Common myeloid progenitor, CD34-positive (primary cell): ENCODE measurements around the gene SSH2.
"Not testable (repeated sequence)": the region's sequence is repeated elsewhere in the genome, so short reads cannot be mapped to it uniquely, and the experiment has no call there.

Experiments
- CTCF ChIA-PET: fragments of 350-600 bp; sonication (Branson Sonifier 250); formaldehyde crosslinking; loops from one replicate; lab custom pipeline; 2021; ENCODE audit warnings: antibody characterized with exemption; lab: Charles Lee
- POLR2A ChIA-PET: fragments of 350-600 bp; sonication (Branson Sonifier 250); formaldehyde crosslinking; loops from one replicate; lab custom pipeline; 2021; ENCODE audit warnings: antibody characterized with exemption; lab: Charles Lee
- DNase-seq, 3 donors: peaks; one replicate each; pipeline versions ENCODE4 v3.0.0 to v3.0.0-alpha.2; 2013
- H3K27ac ChIP-seq, 2 experiments: 1 replicate in 1 of 2; 2 replicates in 1 of 2; pipeline ENCODE4 v1.7.0; 2013; ENCODE audit warnings: inconsistent platforms in 2 of 2, low read length in 2 of 2, mild to moderate bottlenecking in 2 of 2, low read depth in 1 of 2, moderate library complexity in 1 of 2; ENCODE audit not compliant: severe bottlenecking in 2 of 2, insufficient read depth in 1 of 2, poor library complexity in 1 of 2
- H3K27me3 ChIP-seq, 5 experiments: replicated peaks in 2 of 5; 1 replicate in 3 of 5; 2 replicates in 2 of 5; pipeline versions ENCODE4 v1.6.1 to v1.7.0; 2013; ENCODE audit warnings: low read length in 4 of 5, mild to moderate bottlenecking in 2 of 5, moderate library complexity in 2 of 5, inconsistent platforms in 1 of 5; ENCODE audit not compliant: insufficient read depth in 5 of 5, control insufficient read depth in 4 of 5
- H3K36me3 ChIP-seq, 4 experiments: 1 replicate in 2 of 4; 2 replicates in 2 of 4; pipeline versions ENCODE4 v1.6.1 to v1.7.0; 2013; ENCODE audit warnings: low read length in 3 of 4, control low read depth in 1 of 4, mild to moderate bottlenecking in 1 of 4; ENCODE audit not compliant: control insufficient read depth in 4 of 4, insufficient read depth in 4 of 4
- H3K4me1 ChIP-seq, 4 experiments: 1 replicate in 3 of 4; 2 replicates in 1 of 4; pipeline versions ENCODE4 v1.6.1 to v1.7.1; 2013; ENCODE audit warnings: low read length in 3 of 4, mild to moderate bottlenecking in 3 of 4, control low read depth in 1 of 4, inconsistent platforms in 1 of 4, moderate library complexity in 1 of 4; ENCODE audit not compliant: control insufficient read depth in 4 of 4, insufficient read depth in 4 of 4; ENCODE audit errors: control extremely low read depth in 1 of 4
- H3K4me3 ChIP-seq, 7 experiments: 1 replicate in 4 of 7; 2 replicates in 3 of 7; pipeline versions ENCODE4 v1.5.1 to v1.7.0; 2013; ENCODE audit warnings: mild to moderate bottlenecking in 7 of 7, low read length in 6 of 7, moderate library complexity in 6 of 7, inconsistent platforms in 2 of 7, low read depth in 2 of 7, control low read depth in 1 of 7; ENCODE audit not compliant: insufficient read depth in 4 of 7, control insufficient read depth in 1 of 7; ENCODE audit errors: extremely low read depth in 1 of 7
- H3K9me3 ChIP-seq, 5 experiments: 1 replicate in 4 of 5; 2 replicates in 1 of 5; pipeline versions ENCODE4 v1.6.1 to v1.7.1; 2013; ENCODE audit warnings: low read length in 4 of 5, mild to moderate bottlenecking in 2 of 5, inconsistent platforms in 1 of 5, low read depth in 1 of 5, moderate library complexity in 1 of 5; ENCODE audit not compliant: control insufficient read depth in 4 of 5, insufficient read depth in 2 of 5; ENCODE audit errors: control extremely low read depth in 1 of 5
- WGBS: methylation state at CpG from one replicate; pipeline ENCODE4 v1.1.5; 2013; ENCODE audit not compliant: insufficient coverage; 5-methylcytosine and 5-hydroxymethylcytosine counted together

The SSH2 gene

GRCh38 chr17:29857105-29857504, 72.9 kb downstream of the SSH2 start:
- H3K4me1 ChIP-seq, CTCF ChIA-PET, H3K27me3 ChIP-seq, POLR2A ChIA-PET, H3K9me3 ChIP-seq, DNase-seq, H3K4me3 ChIP-seq, H3K36me3 ChIP-seq, H3K27ac ChIP-seq: not testable (repeated sequence)
- 100% methylated on average over 2 of the region's 4 CpGs for WGBS

GRCh38 chr17:29855686-29856085, 74.3 kb downstream of the SSH2 start:
- Histone ChIP-seq H3K9me3 (peaks cover 0 to 4% (median 0%) of the 10 kb centered on the region in 5 experiments), H3K27ac (no peak overlapping the region), H3K4me1 (no peaks in the 10 kb centered on the region), H3K27me3 (no peaks in the 10 kb centered on the region), H3K36me3 (no peaks in the 10 kb centered on the region), H3K4me3 (no peak overlapping the region)
- CTCF ChIA-PET: interaction anchor here (1.7 kb wide), 1 partner anchor 76 kb away, joined by 4 read pairs; no protein-coding TSS in a partner anchor
- POLR2A ChIA-PET: no interaction called here
- WGBS: 86% methylated on average over 1 of the region's 1 CpG
- DNase-seq: no peak

- DNase-seq: no peak
- 100% methylated on average over 3 of the region's 3 CpGs for WGBS
- CTCF ChIA-PET: interaction anchor here (0.7 to 1.1 kb wide), 2 partner anchors 19 to 104 kb away, joined by 4 to 6 read pairs; no protein-coding TSS in a partner anchor
- H3K27ac ChIP-seq: no peak overlapping the region
- POLR2A ChIA-PET: no interaction called here
- H3K4me1 ChIP-seq: peaks cover 0 to 9% (median 3%) of the 10 kb centered on the region in 4 experiments
- H3K36me3 ChIP-seq: peaks cover 0 to 4% (median 1%) of the 10 kb centered on the region in 4 experiments
- H3K4me3 ChIP-seq: no peak overlapping the region
- no peaks in the 10 kb centered on the region for H3K9me3 ChIP-seq
- H3K27me3 ChIP-seq: no peaks in the 10 kb centered on the region
These were observed 81.3 kb downstream of the SSH2 start for GRCh38 chr17:29848737-29849136.

- POLR2A ChIA-PET: no interaction called here
- no peak for DNase-seq
- no CpG with 5 or more reads among the region's 3 CpGs for WGBS
- Histone ChIP-seq H3K27me3 (no peaks in the 10 kb centered on the region), H3K9me3 (no peaks in the 10 kb centered on the region), H3K36me3 (peaks cover 0 to 4% (median 2%) of the 10 kb centered on the region in 4 experiments), H3K4me3 (no peak overlapping the region), H3K27ac (no peak overlapping the region), H3K4me1 (peaks cover 0 to 9% (median 3%) of the 10 kb centered on the region in 4 experiments)
- CTCF ChIA-PET: interaction anchor here (1.1 to 1.3 kb wide), 2 partner anchors 16 to 20 kb away, joined by 3 to 6 read pairs; no protein-coding TSS in a partner anchor
These were observed 82.3 kb downstream of the SSH2 start for GRCh38 chr17:29847527-29848400.

GRCh38 chr17:29847118-29847517, 82.9 kb downstream of the SSH2 start:
- Histone ChIP-seq H3K36me3 (peaks cover 0 to 4% (median 2%) of the 10 kb centered on the region in 4 experiments), H3K27me3 (no peaks in the 10 kb centered on the region), H3K27ac (no peak overlapping the region), H3K9me3 (no peaks in the 10 kb centered on the region), H3K4me1 (peaks cover 0 to 9% (median 3%) of the 10 kb centered on the region in 4 experiments), H3K4me3 (no peak overlapping the region)
- DNase-seq: no peak
- ChIA-PET POLR2A (no interaction called here), CTCF (interaction anchor here (1.3 kb wide), 1 partner anchor 16 kb away, joined by 3 read pairs; no protein-coding TSS in a partner anchor)
- no CpG with 5 or more reads among the region's 3 CpGs for WGBS

GRCh38 chr17:29846298-29846697, 83.7 kb downstream of the SSH2 start:
- WGBS: no CpG with 5 or more reads among the region's 2 CpGs
- Histone ChIP-seq H3K9me3 (no peaks in the 10 kb centered on the region), H3K4me1 (peaks cover 0 to 9% (median 3%) of the 10 kb centered on the region in 4 experiments), H3K27ac (no peak overlapping the region), H3K36me3 (peaks cover 0 to 4% (median 2%) of the 10 kb centered on the region in 4 experiments), H3K27me3 (no peaks in the 10 kb centered on the region), H3K4me3 (no peak overlapping the region)
- ChIA-PET CTCF (no interaction called here), POLR2A (no interaction called here)
- no peak for DNase-seq
